Measurements from ENCODE around the gene EXOSC6. TPM values are rescaled to one million over a fixed set of nuclear protein-coding genes. Genes with fewer than 3 reads are reported as not detected.
"Not testable (repeated sequence)": the region's sequence is repeated elsewhere in the genome, so short reads cannot be mapped to it uniquely, and the experiment has no call there.

EXOSC6 gene
- total RNA-seq, 4 donors from 2014 or later: 15.3 to 33.2 (median 17.2) TPM

DNA sequence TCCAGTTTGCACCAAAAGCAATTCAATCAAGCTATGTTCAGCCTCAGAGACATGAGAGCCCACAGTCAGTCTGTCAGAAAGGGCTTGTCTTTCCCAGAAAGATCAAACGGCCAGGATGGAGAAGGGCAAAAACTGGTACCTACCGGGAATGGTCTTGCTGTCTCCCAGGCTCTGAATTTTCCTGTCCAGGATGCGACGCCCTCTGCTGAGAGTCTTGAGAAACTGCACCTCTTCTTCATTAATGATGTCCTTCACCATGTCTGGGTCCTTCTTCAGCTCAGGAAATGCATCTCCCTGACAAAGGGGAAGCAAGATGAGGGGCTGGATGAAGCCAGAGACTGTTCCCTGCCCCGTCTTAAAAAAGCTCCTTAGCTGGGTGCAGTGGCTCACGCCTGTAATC is 15.8 kb upstream of the EXOSC6 start:
- Histone ChIP-seq H3K9me3 (no peaks in the 10 kb centered on the region), H3K27ac (no peak overlapping the region), H3K4me3 (no peak overlapping the region), H3K36me3 (peaks cover 12 to 100% of the 10 kb centered on the region in 2 donors), H3K27me3 (no peaks in the 10 kb centered on the region), H3K4me1 (no peaks in the 10 kb centered on the region)
- no peak for DNase-seq
- ATAC-seq: no peak
- intact Hi-C loops (cut with DNase I; ENCODE audit: low total_unique reads): no loop called here
- no peak for TF ChIP-seq POLR2A (IDR thresholded peaks at IDR 0.05)
- peak in 2 of 5 experiments; percentile 37 to 38 for TF ChIP-seq CTCF (IDR thresholded peaks at IDR 0.05 in 4 of 5, conservative IDR thresholded peaks at IDR 0.05 in 1 of 5)
- in situ Hi-C loops (cut with MboI; ENCODE audit: low sequenced_read_pairs in 4 of 4): loop anchor here in 1 of 4 donors (25.0 kb wide), 1 partner anchor 605 kb away; no protein-coding TSS in a partner anchor

DNA sequence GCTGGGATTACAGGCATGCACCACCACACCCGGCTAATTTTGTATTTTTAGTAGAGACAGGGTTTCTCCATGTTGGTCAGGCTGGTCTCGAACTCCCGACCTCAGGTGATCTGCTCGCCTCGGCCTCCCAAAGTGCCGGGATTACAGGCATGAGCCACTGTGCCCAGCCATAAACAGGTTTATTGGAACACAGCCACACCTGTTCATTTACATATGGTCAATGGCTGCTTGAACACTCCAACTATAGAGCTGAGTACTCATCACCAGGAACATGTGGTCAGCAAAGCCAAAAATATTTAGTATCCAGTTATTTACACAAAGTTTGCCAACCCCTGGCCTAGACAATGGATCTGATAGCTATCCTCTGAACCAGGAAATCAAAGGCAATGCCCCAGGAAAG is 8.2 kb upstream of the EXOSC6 start:
- H3K27ac ChIP-seq; H3K4me3 ChIP-seq; intact Hi-C loops (cut with DNase I; ENCODE audit: low total_unique reads); DNase-seq; H3K4me1 ChIP-seq; H3K9me3 ChIP-seq; ATAC-seq; H3K27me3 ChIP-seq: not testable (repeated sequence)
- H3K36me3 ChIP-seq: peaks cover 3 to 100% of the 10 kb centered on the region in 2 donors
- in situ Hi-C loops (cut with MboI; ENCODE audit: low sequenced_read_pairs in 4 of 4): loop anchor here in 2 of 4 donors (10.0 to 25.0 kb wide), 2 partner anchors 105 to 598 kb away; no protein-coding TSS in a partner anchor

- H3K4me3 ChIP-seq: no peak overlapping the region
- peaks cover 0 to 100% of the 10 kb centered on the region in 2 donors for H3K36me3 ChIP-seq
- DNase-seq: no peak
- no peak for ATAC-seq
- no peaks in the 10 kb centered on the region for H3K9me3 ChIP-seq
- TF ChIP-seq POLR2A (IDR thresholded peaks at IDR 0.05): no peak
- no peak for TF ChIP-seq CTCF (IDR thresholded peaks at IDR 0.05 in 4 of 5, conservative IDR thresholded peaks at IDR 0.05 in 1 of 5)
- H3K27ac ChIP-seq: no peak overlapping the region
- in situ Hi-C loops (cut with MboI; ENCODE audit: low sequenced_read_pairs in 4 of 4) (loop anchor here in 2 of 4 donors (10.0 to 25.0 kb wide), 2 partner anchors 104 to 597 kb away; no protein-coding TSS in a partner anchor), intact Hi-C loops (cut with DNase I; ENCODE audit: low total_unique reads) (no loop called here)
- H3K27me3 ChIP-seq: no peaks in the 10 kb centered on the region
- H3K4me1 ChIP-seq: no peaks in the 10 kb centered on the region
These were observed 7.2 kb upstream of the EXOSC6 start for GRCh38 chr16:70258946-70259345.

DNA sequence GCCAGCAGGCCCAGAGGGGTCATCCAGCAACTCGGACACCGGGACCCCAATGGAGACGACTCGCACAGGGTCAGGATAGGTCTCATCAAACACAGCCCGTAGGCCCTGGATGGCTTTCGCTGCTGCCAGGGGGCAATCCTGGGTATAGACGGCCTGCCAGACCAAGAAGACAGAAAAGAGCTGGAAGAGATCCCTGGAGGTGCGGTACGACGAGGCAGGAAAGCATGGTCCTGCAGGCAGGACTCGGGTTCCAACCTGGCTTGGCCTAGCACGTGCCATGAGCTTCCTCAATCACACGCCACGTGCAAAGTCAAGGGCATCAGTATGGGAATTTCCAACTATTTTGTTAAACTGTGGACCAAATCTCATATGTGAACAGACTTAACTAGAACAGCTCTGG is 6.3 kb upstream of the EXOSC6 start:
- ATAC-seq (no peak), DNase-seq (no peak)
- Histone ChIP-seq H3K36me3 (peaks cover 0 to 97% of the 10 kb centered on the region in 2 donors), H3K27me3 (no peaks in the 10 kb centered on the region), H3K27ac (no peak overlapping the region), H3K9me3 (no peaks in the 10 kb centered on the region), H3K4me3 (no peak overlapping the region), H3K4me1 (no peaks in the 10 kb centered on the region)
- intact Hi-C loops (cut with DNase I; ENCODE audit: low total_unique reads) (no loop called here), in situ Hi-C loops (cut with MboI; ENCODE audit: low sequenced_read_pairs in 4 of 4) (loop anchor here in 2 of 4 donors (10.0 to 25.0 kb wide), 2 partner anchors 103 to 596 kb away; no protein-coding TSS in a partner anchor)
- no peak for TF ChIP-seq POLR2A (IDR thresholded peaks at IDR 0.05)
- TF ChIP-seq CTCF (IDR thresholded peaks at IDR 0.05 in 4 of 5, conservative IDR thresholded peaks at IDR 0.05 in 1 of 5): no peak

GRCh38 chr16:70257391-70257790 is 5.7 kb upstream of the EXOSC6 start:
- no peak for ATAC-seq

More at GRCh38 chr16:70257391-70257790, 5.7 kb upstream of the EXOSC6 start:
- H3K4me3 ChIP-seq: no peak overlapping the region
- no peaks in the 10 kb centered on the region for H3K27me3 ChIP-seq
- H3K36me3 ChIP-seq: peaks cover 0 to 96% of the 10 kb centered on the region in 2 donors
- no peaks in the 10 kb centered on the region for H3K9me3 ChIP-seq
- no peak overlapping the region for H3K27ac ChIP-seq
- in situ Hi-C loops (cut with MboI; ENCODE audit: low sequenced_read_pairs in 4 of 4): loop anchor here in 2 of 4 donors (10.0 to 25.0 kb wide), 2 partner anchors 103 to 595 kb away; no protein-coding TSS in a partner anchor
- TF ChIP-seq CTCF (IDR thresholded peaks at IDR 0.05 in 4 of 5, conservative IDR thresholded peaks at IDR 0.05 in 1 of 5) (no peak), POLR2A (IDR thresholded peaks at IDR 0.05) (no peak)
- no peak for DNase-seq
- no peaks in the 10 kb centered on the region for H3K4me1 ChIP-seq
- intact Hi-C loops (cut with DNase I; ENCODE audit: low total_unique reads): no loop called here

All from gastrocnemius medialis (tissue), 4 donors.